DOHH2 (cell line): ENCODE measurements around the gene ZFYVE9.

ENCODE experiments used
- EZH2phosphoT487 ChIP-seq: fragments of 200-600 bp; sonication (generic); IDR thresholded peaks from 2 replicates; pipeline ENCODE4 v1.6.1; 2017; ENCODE audit warnings: borderline replicate concordance, mild to moderate bottlenecking, antibody characterized with exemption, low read length, moderate library complexity, mixed read lengths
- TF ChIP-seq, protein P1 (sequence below): fragments of 200-600 bp; sonication (generic); IDR thresholded peaks from one replicate; pipeline ENCODE4 v1.5.1; 2014; ENCODE audit warnings: antibody characterized with exemption, mild to moderate bottlenecking, low read depth, low read length; ENCODE audit not compliant: poor library complexity, severe bottlenecking

DNA sequence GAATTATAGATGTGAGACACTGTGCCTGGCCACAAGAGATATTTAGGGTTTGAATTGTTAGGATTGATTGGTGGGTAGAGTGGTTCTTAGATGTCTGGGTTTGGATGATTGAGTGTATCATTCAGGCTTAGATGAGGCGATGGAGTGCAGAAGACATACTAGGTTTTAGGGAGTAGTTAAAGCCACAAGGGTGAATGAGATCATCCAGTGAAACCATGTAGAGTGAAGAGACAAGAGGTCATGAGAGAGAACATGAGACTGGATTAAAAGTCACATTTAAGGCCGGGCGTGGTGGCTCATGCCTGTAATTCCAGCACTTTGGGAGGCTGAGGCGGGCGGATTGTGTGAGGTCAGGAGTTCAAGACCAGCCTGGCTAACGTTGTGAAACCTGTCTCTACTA is 37.2 kb downstream of the ZFYVE9 start:
- TF ChIP-seq, protein P1, sequence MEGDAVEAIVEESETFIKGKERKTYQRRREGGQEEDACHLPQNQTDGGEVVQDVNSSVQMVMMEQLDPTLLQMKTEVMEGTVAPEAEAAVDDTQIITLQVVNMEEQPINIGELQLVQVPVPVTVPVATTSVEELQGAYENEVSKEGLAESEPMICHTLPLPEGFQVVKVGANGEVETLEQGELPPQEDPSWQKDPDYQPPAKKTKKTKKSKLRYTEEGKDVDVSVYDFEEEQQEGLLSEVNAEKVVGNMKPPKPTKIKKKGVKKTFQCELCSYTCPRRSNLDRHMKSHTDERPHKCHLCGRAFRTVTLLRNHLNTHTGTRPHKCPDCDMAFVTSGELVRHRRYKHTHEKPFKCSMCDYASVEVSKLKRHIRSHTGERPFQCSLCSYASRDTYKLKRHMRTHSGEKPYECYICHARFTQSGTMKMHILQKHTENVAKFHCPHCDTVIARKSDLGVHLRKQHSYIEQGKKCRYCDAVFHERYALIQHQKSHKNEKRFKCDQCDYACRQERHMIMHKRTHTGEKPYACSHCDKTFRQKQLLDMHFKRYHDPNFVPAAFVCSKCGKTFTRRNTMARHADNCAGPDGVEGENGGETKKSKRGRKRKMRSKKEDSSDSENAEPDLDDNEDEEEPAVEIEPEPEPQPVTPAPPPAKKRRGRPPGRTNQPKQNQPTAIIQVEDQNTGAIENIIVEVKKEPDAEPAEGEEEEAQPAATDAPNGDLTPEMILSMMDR: no peak
- TF ChIP-seq EZH2phosphoT487: no peak
